HL-60/S4 treated with phorbol 12-myristate 13-acetate at 8.2 ng/mL for 4 days and 3 days (cell line): ENCODE data around the gene SPG7.

Experiments
- in situ Hi-C: fragments of 300-500 bp; cut with MboI; formaldehyde crosslinking; loops from 2 replicates; pipeline ENCODE4 v1.15.0; 2022; ENCODE audit warnings: low sequenced_read_pairs

Gene SPG7

GRCh38 chr16:89545044-89545830 is 37.0 kb downstream of the SPG7 start:
- in situ Hi-C loops = no loop called here

GRCh38 chr16:89545831-89546574 is 37.8 kb downstream of the SPG7 start:
- in situ Hi-C loops = no loop called here

- in situ Hi-C loops = no loop called here
Measured at GRCh38 chr16:89546781-89547180, 38.6 kb downstream of the SPG7 start.

GRCh38 chr16:89547291-89547690 is 39.1 kb downstream of the SPG7 start:
- in situ Hi-C loops = no loop called here

- in situ Hi-C loops = no loop called here
Measured at GRCh38 chr16:89547860-89548259, 39.7 kb downstream of the SPG7 start.

GRCh38 chr16:89548344-89549006 is 40.3 kb downstream of the SPG7 start:
- in situ Hi-C loops = no loop called here

GRCh38 chr16:89549007-89549700 is 41.0 kb downstream of the SPG7 start:
- in situ Hi-C loops = no loop called here

GRCh38 chr16:89550421-89551007 is 42.3 kb downstream of the SPG7 start:
- in situ Hi-C loops = no loop called here

GRCh38 chr16:89552329-89552728 is 44.1 kb downstream of the SPG7 start:
- in situ Hi-C loops = no loop called here

GRCh38 chr16:89552913-89553312 is 44.7 kb downstream of the SPG7 start:
- in situ Hi-C loops = no loop called here

GRCh38 chr16:89553733-89554132 is 45.5 kb downstream of the SPG7 start:
- in situ Hi-C loops = no loop called here

GRCh38 chr16:89554343-89554742 is 46.1 kb downstream of the SPG7 start:
- in situ Hi-C loops = no loop called here

- in situ Hi-C loops = no loop called here
Measured at GRCh38 chr16:89555265-89555664, 47.1 kb downstream of the SPG7 start.

GRCh38 chr16:89555780-89556179 is 47.6 kb downstream of the SPG7 start:
- in situ Hi-C loops = no loop called here

- in situ Hi-C loops = no loop called here
Measured at GRCh38 chr16:89556750-89557689, 48.8 kb downstream of the SPG7 start.

GRCh38 chr16:89557690-89558490 is 49.7 kb downstream of the SPG7 start:
- in situ Hi-C loops = no loop called here

GRCh38 chr16:89560378-89561141 is 52.4 kb downstream of the SPG7 start, which contains the start of gene RPL13:
Gene RPL13, plus strand, starts transcription at chr16:89560682. Its CDS starts 278 bp downstream, at chr16:89560960.
- in situ Hi-C loops = no loop called here
